ENCODE data around the gene CCNT1. TPM values are rescaled to one million over a fixed set of nuclear protein-coding genes. Genes with fewer than 3 reads are reported as not detected.

Gene CCNT1
- total RNA-seq (2021) (20.3 and 50.8 TPM in 2 replicates), Bru-seq, nascent RNA (percentile 93 among the genes with signal in this experiment), BruChase-seq, experiment 1, labeled RNA remaining after a 2-hour chase (percentile 96 among the genes with signal in this experiment), BruChase-seq, experiment 2, labeled RNA remaining after a 6-hour chase (percentile 79 among the genes with signal in this experiment)
- long read RNA-seq, full-length matches to known transcripts = 1 of 6 reads
- long read RNA-seq, partial matches to known transcripts = 0 of 6 reads
- long read RNA-seq, other reads (novel, unspliced or antisense) = 5 of 6 reads

- ChIA-PET CTCF (no interaction called here), POLR2A (ENCODE audit: unreplicated experiment) (no interaction called here)
- peaks cover 30% of the 10 kb centered on the region for H4K20me1 ChIP-seq (ENCODE audit: insufficient read depth)
- peak within 1 kb of the TSS; percentile 92 for H2AFZ ChIP-seq
- H3K4me1 ChIP-seq (replicated peaks; ENCODE audit: insufficient read depth) = peaks cover 15% of the 10 kb centered on the region
- peaks cover 34% of the 10 kb centered on the region for H3F3A ChIP-seq (ENCODE audit: insufficient read depth, low read depth)
- H3K4me3 ChIP-seq = peak within 1 kb of the TSS; percentile 96
- peaks cover 48% of the 10 kb centered on the region for H3K79me2 ChIP-seq (ENCODE audit: low read depth)
- H3K27ac ChIP-seq = peak within 1 kb of the TSS; percentile 85
- peak within 1 kb of the TSS; percentile 93 for H3K4me2 ChIP-seq
- peaks cover 24% of the 10 kb centered on the region for H3K36me3 ChIP-seq (ENCODE audit: low read depth)
- BruUV-seq (replicated peaks) = no TSS peak
- TF ChIP-seq EZH2 (IDR thresholded peaks at IDR 0.05; ENCODE audit: low read depth) = no peak
- TF ChIP-seq, protein P1, sequence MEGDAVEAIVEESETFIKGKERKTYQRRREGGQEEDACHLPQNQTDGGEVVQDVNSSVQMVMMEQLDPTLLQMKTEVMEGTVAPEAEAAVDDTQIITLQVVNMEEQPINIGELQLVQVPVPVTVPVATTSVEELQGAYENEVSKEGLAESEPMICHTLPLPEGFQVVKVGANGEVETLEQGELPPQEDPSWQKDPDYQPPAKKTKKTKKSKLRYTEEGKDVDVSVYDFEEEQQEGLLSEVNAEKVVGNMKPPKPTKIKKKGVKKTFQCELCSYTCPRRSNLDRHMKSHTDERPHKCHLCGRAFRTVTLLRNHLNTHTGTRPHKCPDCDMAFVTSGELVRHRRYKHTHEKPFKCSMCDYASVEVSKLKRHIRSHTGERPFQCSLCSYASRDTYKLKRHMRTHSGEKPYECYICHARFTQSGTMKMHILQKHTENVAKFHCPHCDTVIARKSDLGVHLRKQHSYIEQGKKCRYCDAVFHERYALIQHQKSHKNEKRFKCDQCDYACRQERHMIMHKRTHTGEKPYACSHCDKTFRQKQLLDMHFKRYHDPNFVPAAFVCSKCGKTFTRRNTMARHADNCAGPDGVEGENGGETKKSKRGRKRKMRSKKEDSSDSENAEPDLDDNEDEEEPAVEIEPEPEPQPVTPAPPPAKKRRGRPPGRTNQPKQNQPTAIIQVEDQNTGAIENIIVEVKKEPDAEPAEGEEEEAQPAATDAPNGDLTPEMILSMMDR (conservative IDR thresholded peaks at IDR 0.05) = peak; percentile 10; the same call in 1 of the 2 replicates
- peak; percentile 98 to 99 for DNase-seq
- intact Hi-C loops (cut with micrococcal nuclease; ENCODE audit: unreplicated experiment) = loop anchor here (2.0 kb wide), 2 partner anchors 34 to 72 kb away; partner anchors contain the start of genes ADCY6 and KANSL2
- H3K27me3 ChIP-seq (ENCODE audit: insufficient read depth, low read depth) = no peaks in the 10 kb centered on the region
- H3K9me3 ChIP-seq (ENCODE audit: insufficient read depth, low read depth) = peaks cover 12% of the 10 kb centered on the region; the same call in 1 of the 2 replicates
- no peaks in the 10 kb centered on the region for H3K9me2 ChIP-seq (ENCODE audit: insufficient read depth)
These were observed at the start of gene CCNT1 for GRCh38 chr12:48716493-48717251. Gene CCNT1 (minus strand): TSS chr12:48716707. CDS start chr12:48716675, 32 bp downstream.

DNA sequence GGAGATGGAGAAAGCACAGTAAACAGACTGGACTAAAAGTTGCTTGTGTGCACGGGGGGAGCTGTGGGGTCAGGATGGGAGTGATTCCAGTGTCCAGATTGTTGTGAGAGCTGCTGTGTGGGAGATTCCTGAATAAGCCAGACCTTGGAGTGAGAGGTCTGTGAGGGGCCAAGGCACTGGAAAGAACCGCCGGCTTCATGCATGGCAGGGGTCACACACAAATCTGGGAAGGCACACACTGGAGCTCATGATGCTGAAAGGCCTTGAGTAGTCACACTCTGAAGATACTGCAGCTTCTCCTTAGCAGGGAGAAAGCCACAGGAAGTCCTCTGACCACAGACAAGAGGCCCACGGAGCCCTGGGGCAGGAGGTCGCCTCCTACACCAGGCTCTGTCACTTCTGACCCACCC is 49.3 kb upstream of the CCNT1 start:
- intact Hi-C loops (cut with micrococcal nuclease; ENCODE audit: unreplicated experiment) = no loop called here
- H2AFZ ChIP-seq = no peak overlapping the region
- peaks cover 22% of the 10 kb centered on the region; the same call in 1 of the 2 replicates for H3F3A ChIP-seq (ENCODE audit: insufficient read depth, low read depth)
- no peak for TF ChIP-seq EZH2 (IDR thresholded peaks at IDR 0.05; ENCODE audit: low read depth)
- TF ChIP-seq, protein P1 (conservative IDR thresholded peaks at IDR 0.05) = no peak
- no peak for DNase-seq
- no peak overlapping the region for H3K4me2 ChIP-seq
- ChIA-PET POLR2A (ENCODE audit: unreplicated experiment) (no interaction called here), CTCF (interaction anchor here (0.6 kb wide), 1 partner anchor 25 kb away, joined by 3 read pairs; no protein-coding TSS in a partner anchor)
- H3K79me2 ChIP-seq (ENCODE audit: low read depth) = no peaks in the 10 kb centered on the region
- H3K27me3 ChIP-seq (ENCODE audit: insufficient read depth, low read depth) = no peaks in the 10 kb centered on the region
- no peaks in the 10 kb centered on the region for H4K20me1 ChIP-seq (ENCODE audit: insufficient read depth)
- no peaks in the 10 kb centered on the region for H3K9me2 ChIP-seq (ENCODE audit: insufficient read depth)
- BruUV-seq (replicated peaks) = no TSS peak
- H3K4me3 ChIP-seq = no peak overlapping the region
- H3K27ac ChIP-seq = no peak overlapping the region
- no peaks in the 10 kb centered on the region for H3K9me3 ChIP-seq (ENCODE audit: insufficient read depth, low read depth)
- H3K4me1 ChIP-seq (replicated peaks; ENCODE audit: insufficient read depth) = peaks cover 17% of the 10 kb centered on the region
- 0 out of 2 replicates have a peak, but pooled peaks cover 2% of the 10 kb centered on the region for H3K36me3 ChIP-seq (ENCODE audit: low read depth)

GRCh38 chr12:48764521-48764920 is 48.0 kb upstream of the CCNT1 start:
- Histone ChIP-seq H3K9me3 (ENCODE audit: insufficient read depth, low read depth) (no peaks in the 10 kb centered on the region), H3F3A (ENCODE audit: insufficient read depth, low read depth) (peaks cover 22% of the 10 kb centered on the region; the same call in 1 of the 2 replicates), H4K20me1 (ENCODE audit: insufficient read depth) (no peaks in the 10 kb centered on the region), H3K27me3 (ENCODE audit: insufficient read depth, low read depth) (no peaks in the 10 kb centered on the region), H3K27ac (peak overlapping the region; percentile 33; the same call in 1 of the 2 replicates), H3K4me1 (replicated peaks; ENCODE audit: insufficient read depth) (peaks cover 17% of the 10 kb centered on the region), H3K4me2 (peak overlapping the region; percentile 46), H2AFZ (no peak overlapping the region), H3K79me2 (ENCODE audit: low read depth) (no peaks in the 10 kb centered on the region), H3K9me2 (ENCODE audit: insufficient read depth) (no peaks in the 10 kb centered on the region), H3K36me3 (ENCODE audit: low read depth) (no peaks in the 10 kb centered on the region), H3K4me3 (no peak overlapping the region)
- BruUV-seq (replicated peaks) = no TSS peak
- POLR2A ChIA-PET (ENCODE audit: unreplicated experiment) = interaction anchor here (0.5 kb wide), 1 partner anchor 383 kb away, joined by 9 read pairs; no protein-coding TSS in a partner anchor
- DNase-seq = peak; percentile 70 to 91
- CTCF ChIA-PET = no interaction called here
- intact Hi-C loops (cut with micrococcal nuclease; ENCODE audit: unreplicated experiment) = no loop called here
- no peak for TF ChIP-seq EZH2 (IDR thresholded peaks at IDR 0.05; ENCODE audit: low read depth)
- TF ChIP-seq, protein P1 (conservative IDR thresholded peaks at IDR 0.05) = no peak
